HPDE6-E6E7 (cell line): ENCODE results near the gene ADAD2.
A peak's percentile ranks its signal among the peaks of the same experiment; 100 is the strongest.

ENCODE experiments used
- DNase-seq: peaks from one replicate; pipeline ENCODE4 v3.0.0; 2011; ENCODE audit warnings: missing footprints; ENCODE audit errors: extremely low spot score

Gene ADAD2

DNA sequence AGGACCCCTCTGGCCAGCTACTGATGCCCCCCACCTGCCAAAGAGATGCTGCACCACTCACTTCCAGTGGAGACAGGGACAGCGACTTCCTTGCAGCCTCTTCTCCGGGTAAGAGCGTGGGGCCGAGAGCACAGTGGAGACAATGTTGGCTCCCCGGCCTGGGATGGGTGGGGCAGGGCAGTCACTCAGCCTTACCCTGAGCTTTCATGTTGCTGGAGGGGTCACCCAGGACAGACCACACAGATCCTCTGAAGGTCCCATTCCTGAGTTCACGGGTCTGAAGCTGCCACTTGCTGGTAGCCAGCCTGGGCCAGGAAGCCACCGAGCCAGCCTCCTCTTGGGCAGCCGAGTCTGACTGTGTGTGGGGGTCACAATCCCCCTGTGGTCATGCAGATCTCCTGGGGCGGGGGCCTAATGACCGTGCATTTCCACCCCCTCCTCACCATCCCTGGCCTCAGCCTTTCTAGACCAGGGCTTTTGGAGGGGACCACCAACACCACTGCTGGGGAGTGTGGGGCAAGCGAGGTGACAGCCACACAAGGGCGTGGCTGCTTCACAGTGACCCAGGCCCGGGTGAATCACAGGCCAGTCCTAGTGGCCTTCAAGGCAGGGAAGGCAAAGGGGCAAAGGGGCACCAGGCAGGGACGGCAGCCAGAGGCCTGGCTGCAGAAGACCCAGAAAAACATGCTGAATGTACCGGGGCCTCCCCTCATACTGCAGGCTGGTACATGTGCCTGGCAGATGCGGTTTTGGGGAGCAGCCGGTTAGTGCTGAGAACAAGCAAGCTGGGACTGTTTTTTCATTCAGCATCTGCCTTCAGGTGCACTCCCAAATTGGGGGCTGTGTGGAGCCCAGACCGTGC, 14.5 kb upstream of the ADAD2 start:
- DNase-seq, result peak; percentile 43

GRCh38 chr16:84177741-84178073, 13.2 kb upstream of the ADAD2 start:
- no peak for DNase-seq

DNA sequence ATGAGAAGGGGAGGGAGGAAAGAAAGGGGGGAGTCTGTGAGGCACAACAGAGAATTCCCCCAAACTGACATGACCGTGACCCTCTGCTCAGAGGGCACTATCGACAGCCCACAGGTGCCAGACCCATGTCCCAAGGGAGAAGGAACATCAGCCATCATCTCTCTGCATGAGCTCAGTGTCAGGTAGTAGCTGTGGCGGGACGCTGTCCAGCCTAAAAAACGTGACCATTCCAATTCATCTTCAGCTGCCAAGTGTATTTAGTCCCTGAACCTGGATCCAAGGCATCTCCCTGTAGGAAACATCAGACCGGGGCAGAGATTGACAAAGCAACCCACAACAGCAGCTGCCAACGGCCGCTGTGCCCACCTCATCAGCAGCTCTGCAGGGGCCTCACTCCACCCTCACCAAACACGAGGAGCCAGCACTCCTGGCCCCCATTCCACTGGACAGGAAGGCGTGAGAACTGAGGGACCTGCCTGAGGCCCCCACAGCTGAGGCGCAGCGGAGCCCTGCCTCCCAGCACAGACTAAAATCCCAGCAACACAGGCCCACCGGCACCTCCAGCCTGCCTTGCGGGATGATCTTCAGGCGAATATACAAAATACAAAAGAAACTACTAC, 12.7 kb upstream of the ADAD2 start:
- DNase-seq, result no peak

DNA sequence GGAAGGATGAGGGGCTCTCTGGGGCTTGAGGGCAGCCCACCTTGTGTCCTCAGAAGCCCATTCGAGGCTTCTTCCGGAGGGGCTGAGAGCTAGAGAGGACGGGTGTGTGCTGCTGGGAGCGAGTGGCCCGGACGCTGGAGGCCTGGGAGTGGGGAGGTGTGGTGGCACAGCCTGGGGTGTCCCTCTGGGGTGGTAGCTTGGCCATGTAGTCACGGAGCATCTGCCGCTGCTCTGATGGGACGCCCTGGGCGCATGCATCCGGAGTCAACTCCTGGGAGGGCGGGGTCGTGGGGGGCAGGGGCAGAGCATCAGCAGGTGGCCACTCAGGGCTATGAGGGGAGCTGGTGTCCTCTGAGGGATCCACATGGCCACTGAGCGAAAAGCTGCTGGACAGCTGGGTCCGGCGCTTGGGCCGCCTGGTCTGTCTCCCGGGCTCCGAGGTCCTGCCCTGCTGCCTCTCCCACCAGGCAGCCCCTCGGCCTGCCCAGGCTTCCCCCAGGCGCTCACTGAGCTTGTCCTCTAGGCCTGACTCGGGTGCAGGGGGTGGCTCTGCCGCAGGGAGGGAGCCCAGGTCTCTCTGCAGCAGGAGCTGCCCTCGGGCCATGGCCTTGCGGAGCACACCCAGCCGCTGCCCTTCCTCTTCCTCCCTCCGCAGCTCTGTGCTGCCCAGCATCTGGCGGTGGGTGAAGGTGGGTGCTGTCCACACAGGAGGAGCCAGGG, 11.9 kb upstream of the ADAD2 start:
- DNase-seq, result no peak

GRCh38 chr16:84179612-84180320, 11.2 kb upstream of the ADAD2 start:
- DNase-seq, result no peak

DNA sequence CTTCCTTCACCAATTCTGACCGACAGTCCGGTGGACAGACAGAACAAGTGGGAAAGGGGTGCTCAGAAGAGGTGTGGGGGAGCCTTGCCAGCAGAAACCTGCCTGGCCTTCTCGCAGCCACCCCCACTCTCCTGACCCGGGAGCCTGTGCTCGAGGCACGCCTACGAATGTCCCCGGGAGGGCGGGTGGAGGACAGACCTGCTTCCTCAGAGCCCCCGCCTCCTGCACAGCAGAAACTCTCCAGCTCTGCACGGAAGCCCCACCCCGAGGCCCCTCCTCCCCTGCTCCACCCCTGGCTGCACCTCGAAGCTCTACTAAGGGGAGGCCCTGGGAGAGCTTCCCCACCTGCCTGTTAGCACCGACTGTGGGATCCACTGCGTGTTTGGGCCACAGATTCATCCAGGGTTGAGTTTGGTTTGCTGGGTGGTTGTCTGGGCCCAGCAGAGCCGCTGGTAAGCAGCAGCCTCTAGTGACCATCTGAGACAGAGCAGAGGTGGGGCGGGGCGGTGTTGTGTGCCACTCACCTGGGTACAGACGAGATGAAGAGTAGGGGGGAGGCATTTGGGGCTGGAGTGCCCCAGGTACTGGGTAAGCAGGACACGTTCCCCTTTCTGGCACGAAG, 10.3 kb upstream of the ADAD2 start:
- DNase-seq, result no peak

GRCh38 chr16:84181144-84181915, 9.6 kb upstream of the ADAD2 start:
- no peak for DNase-seq

DNA sequence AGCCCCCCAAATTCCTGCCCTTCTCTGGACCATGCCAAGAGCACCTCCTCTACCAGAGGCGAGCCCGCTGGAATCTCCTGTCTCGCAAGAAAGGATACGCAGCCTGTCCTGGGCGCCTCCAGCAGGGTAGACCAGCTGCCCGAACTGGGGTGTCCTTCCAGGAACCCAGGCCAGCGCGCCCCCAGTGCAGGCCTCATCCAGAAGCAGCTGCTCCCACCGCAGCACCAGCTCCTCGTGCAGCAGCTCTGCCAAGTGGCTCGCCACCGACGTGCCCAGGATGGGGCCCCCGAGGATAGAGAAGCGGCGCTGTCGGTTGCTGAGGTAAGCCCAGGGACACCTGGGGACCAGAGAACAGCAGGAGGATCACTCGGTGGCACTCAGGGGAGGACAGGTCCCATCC, 8.9 kb upstream of the ADAD2 start:
- no peak for DNase-seq

DNA sequence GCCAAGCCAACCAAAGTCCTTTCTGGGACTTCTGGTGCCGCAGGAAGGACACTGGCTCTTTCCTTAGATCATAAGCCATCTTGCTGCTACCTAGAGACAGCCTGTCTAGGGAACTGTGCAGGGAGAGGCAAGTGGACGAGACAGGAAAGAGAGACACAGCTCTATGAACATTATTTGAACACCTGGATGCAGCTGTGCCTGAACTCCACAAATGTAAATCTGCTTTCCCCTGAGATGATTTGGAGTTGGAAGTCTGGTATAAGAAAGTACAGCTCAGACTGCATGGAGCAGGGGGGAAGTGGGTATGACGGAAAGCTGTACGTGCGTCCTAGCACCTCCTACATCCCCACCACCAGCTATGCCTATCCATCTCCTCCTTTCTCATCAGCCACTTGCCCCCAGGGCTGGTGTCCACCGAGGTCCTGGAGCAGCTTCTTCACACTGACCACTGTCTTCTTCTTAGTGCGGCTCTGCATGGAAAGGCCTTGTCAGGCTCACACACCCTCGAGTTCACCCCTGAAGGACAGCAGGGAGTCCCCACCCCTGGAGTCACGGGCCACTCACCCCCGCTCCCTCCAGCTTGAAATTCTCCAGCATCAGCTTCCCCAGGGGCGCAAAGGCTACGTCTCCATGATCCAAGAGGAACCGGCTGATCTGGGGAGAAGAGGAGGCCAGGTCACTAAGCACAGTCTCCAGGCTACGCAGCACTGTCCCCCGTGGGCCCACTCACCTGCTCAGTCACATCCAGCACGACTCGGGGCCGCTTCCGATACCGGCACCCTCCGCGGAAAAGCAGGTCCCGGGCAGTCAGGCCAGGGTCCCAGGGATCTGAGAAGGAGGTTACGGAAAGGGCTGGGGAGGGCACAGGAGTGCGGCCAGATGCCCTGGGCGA, 8.0 kb upstream of the ADAD2 start:
- DNase-seq, result no peak

DNA sequence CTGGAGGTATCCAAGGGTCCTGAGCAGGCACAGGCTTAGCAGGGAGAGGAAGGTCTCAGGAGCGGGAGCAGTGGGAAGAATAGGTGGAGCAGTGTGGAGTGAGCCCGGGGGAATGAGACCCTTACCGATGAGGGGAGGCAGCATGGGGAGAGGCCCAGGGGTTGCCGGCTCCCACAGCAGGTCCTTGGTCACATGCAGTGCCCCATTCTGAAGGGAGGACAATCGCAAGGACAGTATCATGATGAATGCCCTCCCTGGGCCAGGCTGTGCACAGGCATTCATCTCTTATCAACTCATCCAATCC, 7.4 kb upstream of the ADAD2 start:
- no peak for DNase-seq

- DNase-seq, result no peak
These were observed 6.9 kb upstream of the ADAD2 start for GRCh38 chr16:84183911-84184591.

DNA sequence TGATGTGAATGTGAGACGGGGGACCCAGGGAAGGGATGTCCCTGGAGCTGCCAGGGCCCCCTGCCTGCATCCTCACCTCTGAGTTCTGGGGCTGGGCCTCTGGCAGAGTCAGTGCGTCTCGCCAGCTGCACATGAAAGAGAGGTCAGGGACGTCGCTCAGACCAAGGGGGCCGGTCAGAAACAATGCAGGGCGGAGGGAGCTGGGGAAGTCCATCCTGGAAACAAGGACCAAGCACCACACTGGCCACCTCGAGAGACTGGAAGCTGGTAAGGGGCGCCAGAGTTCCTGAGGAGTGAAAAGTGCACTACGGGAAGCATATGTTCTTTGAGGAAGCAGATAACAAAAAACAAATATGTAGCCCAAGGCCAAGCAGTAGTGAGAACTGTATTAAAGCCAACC, 6.2 kb upstream of the ADAD2 start:
- no peak for DNase-seq

GRCh38 chr16:84186685-84187437, 4.1 kb upstream of the ADAD2 start, which contains the start of gene TAF1C:
TSS of gene TAF1C (minus strand) at chr16:84187057. CDS start at chr16:84184988, 2,069 bp downstream.
- DNase-seq, result peak; percentile 96

- DNase-seq, result no peak
These were observed 509 bp downstream of the ADAD2 start for GRCh38 chr16:84191466-84191865.

DNA sequence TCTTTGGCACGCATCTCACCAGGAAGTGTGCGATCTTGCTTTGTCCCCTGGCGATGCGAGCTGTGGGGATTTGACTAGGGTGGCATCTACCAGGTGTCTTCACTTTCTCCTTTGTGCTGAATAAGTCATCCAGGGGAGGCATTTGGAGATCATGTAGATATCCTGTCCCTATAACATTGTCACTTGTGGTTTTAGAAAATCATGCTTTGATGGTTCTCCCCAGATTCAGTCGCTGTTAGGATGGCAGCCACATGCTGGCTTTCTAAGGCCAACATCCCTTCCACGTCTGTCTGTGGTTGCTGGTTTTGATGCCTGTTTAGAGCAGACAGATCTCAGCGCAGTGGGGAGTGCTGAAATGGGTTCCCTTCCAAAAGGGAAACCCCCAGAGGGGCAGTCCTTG, 2.5 kb downstream of the ADAD2 start:
- no peak for DNase-seq

DNA sequence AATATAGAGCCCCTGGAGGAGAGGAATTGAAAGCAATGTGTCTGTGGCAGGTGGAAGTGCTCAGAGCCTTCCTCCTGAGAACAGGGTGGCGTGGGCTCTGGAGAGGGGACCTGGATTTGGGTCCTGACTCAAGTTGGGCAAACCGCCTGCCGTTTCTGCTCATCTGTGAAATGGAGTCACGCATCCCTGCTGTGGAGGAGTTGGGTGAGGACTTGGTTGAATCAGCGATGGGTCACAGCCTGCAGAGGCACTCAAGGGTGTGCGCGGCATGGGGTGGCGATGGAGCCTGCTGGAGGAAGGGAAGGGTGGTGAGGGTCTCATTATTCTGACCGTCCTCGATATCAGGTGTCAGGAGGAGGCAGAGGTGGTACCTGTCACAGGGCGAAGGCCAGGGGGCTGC, 3.1 kb downstream of the ADAD2 start:
- DNase-seq, result no peak

- DNase-seq, result no peak
These were observed 3.7 kb downstream of the ADAD2 start for GRCh38 chr16:84194470-84195200.
